ENCODE data around the gene ANP32E.

The ANP32E gene

DNA sequence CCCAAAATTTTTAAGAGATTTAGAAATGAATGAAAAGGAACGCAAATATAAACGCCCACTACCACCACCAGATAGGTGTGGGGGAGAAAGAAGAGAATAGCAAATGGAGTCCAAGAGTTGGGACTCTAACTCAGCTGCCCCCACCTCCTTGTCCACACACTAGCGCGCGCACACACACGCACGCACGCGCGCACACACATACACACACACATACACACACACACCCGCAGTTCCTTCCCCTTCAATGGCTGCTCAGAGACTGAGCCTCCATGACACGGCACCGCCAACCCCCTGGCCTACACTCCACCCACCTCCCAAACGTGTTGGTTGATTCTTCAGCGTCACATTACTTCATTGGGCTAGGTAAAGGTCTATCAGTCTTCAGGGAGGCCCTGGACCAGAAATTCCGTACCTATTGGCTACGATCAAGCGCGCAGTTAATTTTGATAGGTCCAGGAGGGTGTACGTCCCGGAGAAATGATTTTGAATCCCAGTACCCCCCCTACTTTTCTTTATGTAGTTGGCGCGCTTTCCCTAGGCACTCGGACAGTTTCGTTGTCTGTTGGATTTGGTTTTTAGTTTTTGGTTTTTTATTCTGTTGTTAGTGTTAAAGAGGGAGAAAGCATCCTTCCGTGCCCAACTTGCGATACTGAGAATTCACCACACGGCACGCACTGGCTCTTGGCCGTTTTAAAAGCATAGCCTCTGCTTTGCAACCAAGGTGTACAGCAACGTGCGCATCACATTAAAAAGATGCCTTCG lies at the start of gene ANP32E:
Gene ANP32E (minus strand): TSS at position 261 of the 762 bp plus-strand sequence. CDS start 326 bp downstream, outside the sequence.
- peaks cover 19% of the 10 kb centered on the region for H3K4me1 Mint-ChIP-seq (ENCODE audit: low read depth)
- H3K9me3 Mint-ChIP-seq = no peaks in the 10 kb centered on the region
- no peaks in the 10 kb centered on the region for H3K27me3 Mint-ChIP-seq
- no peak within 1 kb of the TSS for H3K4me3 Mint-ChIP-seq
- H3K27ac Mint-ChIP-seq = peak within 1 kb of the TSS; percentile 98
- H3K36me3 Mint-ChIP-seq (ENCODE audit: low read depth) = peaks cover 13% of the 10 kb centered on the region

DNA sequence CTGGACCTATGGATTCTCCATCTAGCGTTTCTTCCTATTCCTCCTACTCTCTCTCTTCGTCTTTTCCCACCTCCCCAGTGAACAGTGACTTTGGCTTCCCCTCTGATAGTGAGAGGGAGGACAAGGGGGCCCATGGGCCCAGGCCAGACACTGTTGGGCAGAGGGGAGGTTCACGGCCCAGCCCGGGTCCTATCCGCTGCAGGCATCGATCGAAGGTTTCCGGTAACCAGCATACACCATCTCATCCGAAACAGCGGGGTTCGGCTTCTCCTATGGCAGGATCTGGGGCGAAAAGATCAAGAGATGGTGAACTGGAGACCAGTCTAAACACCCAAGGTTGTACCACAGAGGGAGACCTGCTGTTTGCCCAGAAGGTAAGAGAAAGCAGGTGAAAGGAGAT lies 47.3 kb upstream of the ANP32E start:
- peaks cover 13% of the 10 kb centered on the region for H3K27me3 Mint-ChIP-seq
- H3K27ac Mint-ChIP-seq = no peak overlapping the region
- no peaks in the 10 kb centered on the region for H3K9me3 Mint-ChIP-seq
- H3K4me1 Mint-ChIP-seq (ENCODE audit: low read depth) = peaks cover 32% of the 10 kb centered on the region
- no peaks in the 10 kb centered on the region for H3K36me3 Mint-ChIP-seq (ENCODE audit: low read depth)
- H3K4me3 Mint-ChIP-seq = peak overlapping the region; percentile 65

DNA sequence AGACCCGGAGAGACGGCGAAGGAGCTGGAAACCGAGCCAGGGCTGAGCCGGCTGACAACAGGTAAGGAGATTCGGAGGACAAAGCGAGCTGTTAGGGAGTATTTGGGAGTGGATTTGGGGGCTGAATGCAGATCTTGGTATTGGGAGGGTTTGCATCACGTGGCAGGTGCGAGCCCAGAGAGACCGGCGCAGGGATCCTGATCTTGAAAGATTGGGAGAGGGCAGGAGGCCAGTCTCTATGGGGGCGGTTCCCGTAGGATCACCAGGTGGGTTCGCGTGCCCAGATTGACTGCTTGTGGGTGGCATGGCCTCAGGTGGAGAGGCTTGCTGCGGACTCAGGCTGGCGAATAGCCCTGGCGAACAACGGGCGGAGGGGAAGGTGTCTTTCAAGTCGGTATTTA lies 46.6 kb upstream of the ANP32E start:
- Mint-ChIP-seq H3K4me1 (ENCODE audit: low read depth) (peaks cover 32% of the 10 kb centered on the region), H3K27me3 (peaks cover 13% of the 10 kb centered on the region), H3K4me3 (peak overlapping the region; percentile 82), H3K9me3 (no peaks in the 10 kb centered on the region), H3K36me3 (ENCODE audit: low read depth) (no peaks in the 10 kb centered on the region), H3K27ac (peak overlapping the region; percentile 93)

DNA sequence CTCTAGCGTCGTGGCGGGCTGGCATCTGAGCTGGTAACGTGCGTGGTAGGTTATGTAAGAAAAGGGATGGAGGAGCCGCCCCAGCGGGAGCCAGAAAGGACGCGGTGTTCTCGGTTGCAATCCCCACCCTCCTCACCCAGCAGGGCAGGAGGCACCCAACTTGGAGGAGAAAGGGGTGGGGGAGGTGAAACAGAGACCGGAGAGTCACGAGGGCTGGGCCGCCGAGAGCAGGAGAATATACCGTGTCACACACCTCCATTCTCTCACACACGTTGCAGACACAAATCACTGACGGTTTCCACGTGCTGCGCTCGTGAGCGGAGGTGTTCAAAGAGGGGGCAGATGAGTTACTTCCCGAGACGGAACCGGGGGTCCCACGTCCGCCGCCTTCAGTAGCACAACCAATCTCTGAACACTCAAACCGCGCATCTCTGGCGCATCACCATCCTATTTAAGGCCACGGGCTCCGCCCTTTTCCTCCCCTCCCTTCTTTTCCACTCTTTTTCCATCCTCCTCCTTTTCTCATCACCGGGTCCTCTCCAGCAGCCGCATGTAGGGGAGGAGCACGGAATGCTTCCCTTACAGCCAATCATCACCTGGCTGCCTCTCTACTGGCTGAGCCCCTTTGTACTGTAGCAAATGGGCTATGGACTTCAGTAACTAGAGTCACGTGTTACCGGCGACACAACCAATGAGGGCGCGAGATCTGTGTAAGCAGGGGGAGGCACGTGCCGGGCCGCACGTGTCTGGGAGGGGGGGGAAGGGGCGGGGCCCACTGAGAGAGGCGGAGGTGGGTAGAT lies 46.0 kb upstream of the ANP32E start, which contains the start of gene CIART:
Gene CIART (plus strand): TSS at position 797 of the 800 bp plus-strand sequence. CDS start 714 bp downstream, outside the sequence.
- Mint-ChIP-seq H3K4me3 (peak within 1 kb of the TSS; percentile 82), H3K27me3 (peaks cover 13% of the 10 kb centered on the region), H3K36me3 (ENCODE audit: low read depth) (no peaks in the 10 kb centered on the region), H3K9me3 (no peaks in the 10 kb centered on the region), H3K27ac (peak within 1 kb of the TSS; percentile 93), H3K4me1 (ENCODE audit: low read depth) (peaks cover 32% of the 10 kb centered on the region)

DNA sequence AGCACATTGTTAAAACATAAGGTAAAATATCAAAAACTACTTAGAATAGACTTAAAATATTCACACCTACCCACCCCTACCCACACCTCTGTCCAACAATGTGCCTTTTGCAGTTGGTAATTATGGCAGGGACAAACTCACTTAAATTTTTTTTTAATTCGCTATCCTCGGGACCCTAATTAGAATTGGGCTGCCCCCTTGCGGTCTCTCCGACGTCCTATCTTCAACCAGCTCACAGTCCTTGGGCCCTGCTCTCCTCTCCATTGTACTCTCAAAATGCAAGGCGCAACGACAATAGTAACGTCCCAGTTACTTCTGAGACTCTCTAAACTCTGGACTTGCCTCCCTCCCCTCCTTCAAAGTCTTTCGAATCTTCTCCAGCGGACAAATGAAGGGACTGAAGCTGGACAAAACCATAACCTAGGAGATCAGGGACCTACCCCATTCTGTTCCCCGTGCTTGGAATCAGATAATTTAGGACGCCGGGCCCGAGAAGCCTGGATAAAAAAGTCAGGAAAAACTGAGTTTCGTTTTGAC lies 45.4 kb upstream of the ANP32E start:
- Mint-ChIP-seq H3K27me3 (peaks cover 13% of the 10 kb centered on the region), H3K4me3 (peak overlapping the region; percentile 82), H3K9me3 (no peaks in the 10 kb centered on the region), H3K36me3 (ENCODE audit: low read depth) (no peaks in the 10 kb centered on the region), H3K27ac (peak overlapping the region; percentile 93), H3K4me1 (ENCODE audit: low read depth) (peaks cover 32% of the 10 kb centered on the region)

DNA sequence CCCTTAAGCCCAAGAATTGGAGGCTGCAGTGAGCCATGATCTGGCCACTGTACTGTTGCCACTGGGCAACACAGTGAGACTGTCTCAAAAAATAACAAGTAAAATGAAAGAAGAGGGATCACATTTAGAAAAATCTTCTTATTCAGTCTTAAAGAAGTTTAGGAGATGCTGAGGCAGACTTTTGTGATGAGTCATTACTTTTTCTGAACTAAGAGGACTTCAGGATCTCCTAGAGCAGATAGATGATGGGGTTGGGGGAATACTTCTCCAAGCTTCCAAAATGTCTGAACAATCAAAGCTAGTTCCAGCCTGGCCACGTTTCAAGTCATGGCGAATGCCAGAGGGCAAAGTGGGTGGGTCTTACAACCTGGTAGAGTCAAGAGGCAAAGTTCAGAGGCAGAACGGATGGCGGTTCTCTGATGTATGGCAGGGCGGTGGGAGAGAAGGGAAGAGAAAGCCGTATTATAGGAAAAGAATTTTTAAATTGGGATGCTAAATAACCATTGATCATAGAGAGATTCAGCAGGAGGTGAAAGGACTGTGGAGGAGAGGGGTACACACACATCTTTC lies 44.3 kb upstream of the ANP32E start:
- Mint-ChIP-seq H3K4me1 (ENCODE audit: low read depth) (peaks cover 32% of the 10 kb centered on the region), H3K27me3 (peaks cover 13% of the 10 kb centered on the region), H3K36me3 (ENCODE audit: low read depth) (no peaks in the 10 kb centered on the region), H3K4me3 (no peak overlapping the region), H3K27ac (no peak overlapping the region), H3K9me3 (no peaks in the 10 kb centered on the region)

GRCh38 chr1:150273311-150273710 lies 37.4 kb upstream of the ANP32E start:
- Mint-ChIP-seq H3K36me3 (ENCODE audit: low read depth) (peaks cover 4% of the 10 kb centered on the region), H3K9me3 (no peaks in the 10 kb centered on the region), H3K4me1 (ENCODE audit: low read depth) (peaks cover 12% of the 10 kb centered on the region), H3K4me3 (no peak overlapping the region), H3K27me3 (no peaks in the 10 kb centered on the region), H3K27ac (no peak overlapping the region)

DNA sequence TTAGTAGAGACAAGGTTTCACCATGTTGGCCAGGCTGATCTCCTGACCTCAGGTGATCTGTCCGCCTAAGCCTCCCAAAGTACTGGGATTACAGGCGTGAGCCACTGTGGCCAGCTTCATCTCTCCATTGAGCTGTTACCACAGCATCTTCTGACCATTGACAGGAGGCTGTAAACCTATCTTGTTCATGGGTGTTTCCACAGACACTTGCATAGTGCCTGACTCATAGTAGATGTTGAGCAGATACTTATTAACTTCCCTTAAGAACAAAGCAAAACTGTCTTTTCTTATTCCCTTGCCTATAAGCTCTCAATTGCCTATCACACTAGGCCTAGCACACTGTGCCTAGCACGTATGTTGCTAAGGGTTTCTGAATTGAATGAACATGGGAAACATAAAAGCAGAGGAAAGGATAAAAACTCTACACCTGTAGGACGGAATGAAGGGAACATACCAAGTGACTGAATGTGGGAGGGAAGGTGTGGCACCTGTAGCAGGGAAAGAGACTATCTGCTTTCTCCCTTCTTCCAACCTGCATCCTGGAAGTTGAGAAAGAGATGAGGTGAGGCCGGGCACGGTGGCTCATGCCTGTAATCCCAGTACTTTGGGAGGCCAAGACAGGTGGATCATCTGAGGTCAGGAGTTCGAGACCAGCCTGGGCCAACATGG lies 35.5 kb upstream of the ANP32E start:
- H3K4me1 Mint-ChIP-seq (ENCODE audit: low read depth) = peaks cover 29% of the 10 kb centered on the region
- no peaks in the 10 kb centered on the region for H3K9me3 Mint-ChIP-seq
- H3K4me3 Mint-ChIP-seq = no peak overlapping the region
- H3K27me3 Mint-ChIP-seq = no peaks in the 10 kb centered on the region
- H3K36me3 Mint-ChIP-seq (ENCODE audit: low read depth) = peaks cover 15% of the 10 kb centered on the region
- H3K27ac Mint-ChIP-seq = no peak overlapping the region

- H3K27ac Mint-ChIP-seq = peak overlapping the region; percentile 97
These were observed 33.5 kb upstream of the ANP32E start for GRCh38 chr1:150269451-150269850.

DNA sequence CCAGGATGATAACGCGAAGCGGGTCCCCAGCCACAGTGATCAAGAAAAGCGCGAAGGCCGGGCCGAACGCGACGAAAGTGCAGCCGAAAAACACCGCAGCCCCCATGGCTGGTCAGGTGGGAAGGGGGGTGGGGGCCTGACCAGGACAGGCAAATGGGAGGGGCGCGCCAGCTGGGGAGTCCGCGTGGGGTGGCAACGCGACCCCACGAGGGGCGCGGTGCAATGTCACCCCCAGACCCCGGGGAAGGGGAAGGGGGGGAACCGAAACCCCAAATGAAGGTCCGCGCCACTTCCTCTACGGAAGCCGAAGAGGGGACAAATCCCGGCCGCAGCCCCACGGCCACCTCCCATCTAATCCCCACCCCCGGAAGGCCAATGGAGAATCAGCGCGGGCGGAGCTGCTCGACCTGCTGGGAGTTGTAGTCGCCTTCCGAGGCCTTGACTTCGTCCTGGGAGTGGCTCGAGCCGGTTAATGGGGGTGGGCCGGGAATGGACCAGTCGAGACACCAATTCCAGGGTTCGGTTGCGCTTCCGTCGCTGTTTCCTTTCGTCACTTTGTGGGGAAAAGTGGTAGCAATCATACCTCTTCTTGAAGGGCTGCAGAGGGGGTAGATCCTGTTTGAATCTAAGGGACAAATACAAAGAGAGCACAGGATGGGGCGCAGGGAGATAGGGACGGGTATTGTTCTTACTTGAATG lies 32.9 kb upstream of the ANP32E start, which contains the start of gene APH1A:
Gene APH1A (minus strand): TSS at position 312 of the 699 bp plus-strand sequence. CDS start 206 bp downstream, at position 106.
- peak within 1 kb of the TSS; percentile 97 for H3K4me3 Mint-ChIP-seq
- no peaks in the 10 kb centered on the region for H3K27me3 Mint-ChIP-seq
- peaks cover 29% of the 10 kb centered on the region for H3K4me1 Mint-ChIP-seq (ENCODE audit: low read depth)
- H3K27ac Mint-ChIP-seq = peak within 1 kb of the TSS; percentile 97
- no peaks in the 10 kb centered on the region for H3K9me3 Mint-ChIP-seq
- H3K36me3 Mint-ChIP-seq (ENCODE audit: low read depth) = peaks cover 28% of the 10 kb centered on the region

More at GRCh38 chr1:150269451-150269850, 33.5 kb upstream of the ANP32E start:
- no peaks in the 10 kb centered on the region for H3K27me3 Mint-ChIP-seq
- H3K4me1 Mint-ChIP-seq (ENCODE audit: low read depth) = peaks cover 29% of the 10 kb centered on the region
- H3K36me3 Mint-ChIP-seq (ENCODE audit: low read depth) = peaks cover 26% of the 10 kb centered on the region
- no peaks in the 10 kb centered on the region for H3K9me3 Mint-ChIP-seq
- peak overlapping the region; percentile 97 for H3K4me3 Mint-ChIP-seq

DNA sequence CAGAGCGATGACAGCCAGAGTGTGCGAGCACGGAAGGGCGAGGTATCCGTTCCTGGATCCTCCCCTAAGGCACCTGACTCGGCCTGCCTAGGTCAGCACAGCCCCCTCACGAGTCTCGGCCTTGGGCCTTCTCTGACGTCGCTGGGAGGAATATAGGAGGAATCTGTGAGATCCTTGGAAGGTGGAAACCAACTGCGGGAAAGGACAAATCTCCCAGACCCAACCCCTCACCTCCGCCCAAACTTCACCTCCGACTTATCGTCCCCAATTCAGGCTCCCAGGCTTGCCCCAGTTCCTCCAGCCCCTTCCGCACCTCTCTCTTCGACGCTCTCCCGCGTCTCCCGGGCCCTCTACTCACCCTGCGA lies 32.4 kb upstream of the ANP32E start:
- Mint-ChIP-seq H3K36me3 (ENCODE audit: low read depth) (peaks cover 28% of the 10 kb centered on the region), H3K4me3 (peak overlapping the region; percentile 97), H3K9me3 (no peaks in the 10 kb centered on the region), H3K4me1 (ENCODE audit: low read depth) (peaks cover 29% of the 10 kb centered on the region), H3K27ac (peak overlapping the region; percentile 97), H3K27me3 (no peaks in the 10 kb centered on the region)

GRCh38 chr1:150267896-150268295 lies 32.0 kb upstream of the ANP32E start:
- Mint-ChIP-seq H3K9me3 (no peaks in the 10 kb centered on the region), H3K4me1 (ENCODE audit: low read depth) (peaks cover 29% of the 10 kb centered on the region), H3K4me3 (peak overlapping the region; percentile 97), H3K27me3 (no peaks in the 10 kb centered on the region), H3K27ac (peak overlapping the region; percentile 97), H3K36me3 (ENCODE audit: low read depth) (peaks cover 28% of the 10 kb centered on the region)

GRCh38 chr1:150263549-150263948 lies 27.6 kb upstream of the ANP32E start:
- no peak overlapping the region for H3K4me3 Mint-ChIP-seq
- H3K4me1 Mint-ChIP-seq (ENCODE audit: low read depth) = peaks cover 17% of the 10 kb centered on the region
- peaks cover 8% of the 10 kb centered on the region for H3K27me3 Mint-ChIP-seq
- H3K36me3 Mint-ChIP-seq (ENCODE audit: low read depth) = peaks cover 26% of the 10 kb centered on the region
- H3K9me3 Mint-ChIP-seq = no peaks in the 10 kb centered on the region
- H3K27ac Mint-ChIP-seq = no peak overlapping the region
